HG02938 (cell line): ENCODE data around the gene CTRB1.
"Not testable (repeated sequence)": the region's sequence is repeated elsewhere in the genome, so short reads cannot be mapped to it uniquely, and the experiment has no call there.

Experiments
- ATAC-seq: cut with Tn5 transposase; IDR thresholded peaks from one replicate; pipeline ENCODE4 v1.9.1; 2021; ENCODE audit warnings: mild to moderate bottlenecking, moderate library complexity; ENCODE audit not compliant: unreplicated experiment

CTRB1 gene

DNA sequence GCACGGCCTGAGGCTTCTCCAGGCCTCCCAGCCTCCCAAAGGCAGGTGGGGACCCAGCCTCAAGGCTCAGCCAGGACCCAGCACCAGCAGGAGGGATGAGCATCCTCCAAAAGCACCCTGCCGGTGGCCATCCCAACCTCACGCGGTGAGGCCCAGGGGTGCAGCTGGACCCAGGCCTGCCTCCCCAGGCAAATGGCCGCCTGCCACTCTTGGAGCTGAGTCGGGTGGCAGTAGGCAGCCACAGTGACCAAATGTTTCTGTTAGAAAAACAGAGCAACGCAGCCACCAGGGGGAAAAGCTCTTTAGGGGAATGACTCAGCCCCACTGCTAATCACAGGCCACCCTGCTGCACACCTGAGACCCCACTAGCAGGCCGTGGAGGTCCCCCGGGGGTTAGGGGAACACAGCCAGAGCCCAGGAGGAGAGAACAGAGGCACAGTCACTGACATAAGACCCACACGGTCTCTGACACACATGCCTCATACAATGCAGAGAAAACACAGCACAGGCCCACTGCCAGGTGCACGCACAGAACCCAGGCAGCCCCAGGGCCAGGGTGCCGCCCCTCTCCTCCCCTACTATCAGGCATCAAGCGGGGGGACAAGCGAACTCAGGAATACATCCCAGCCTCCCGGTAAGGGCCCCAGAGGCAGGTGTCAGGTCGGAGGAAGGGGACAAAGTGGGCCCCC lies 20.2 kb downstream of the CTRB1 start:
- ATAC-seq: no peak

- ATAC-seq: no peak
Measured at GRCh38 chr16:75239542-75240122, 20.8 kb downstream of the CTRB1 start.

- not testable (repeated sequence) for ATAC-seq
Measured at GRCh38 chr16:75240633-75241032, 21.8 kb downstream of the CTRB1 start.

- ATAC-seq: no peak
Measured at GRCh38 chr16:75241412-75241811, 22.6 kb downstream of the CTRB1 start.

DNA sequence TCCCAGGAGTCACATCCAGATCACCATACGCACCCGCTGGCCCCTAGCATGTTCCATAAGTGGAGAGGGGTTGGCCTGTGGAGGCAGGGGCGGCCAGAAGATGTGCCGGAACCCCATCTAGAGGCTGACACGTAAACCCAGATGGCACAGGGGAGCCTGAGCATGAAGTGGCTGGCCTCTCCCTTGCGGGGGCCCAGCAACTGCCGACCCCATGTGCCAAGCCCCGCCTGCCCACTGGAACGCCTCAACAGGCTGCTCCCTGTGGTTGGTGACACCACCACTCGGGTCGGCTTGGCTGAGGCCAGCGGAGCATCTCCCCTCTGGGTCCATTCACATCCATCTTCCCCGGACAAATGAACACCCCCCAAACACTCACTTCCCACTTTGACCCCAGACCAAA lies 23.2 kb downstream of the CTRB1 start:
- ATAC-seq: no peak

- not testable (repeated sequence) for ATAC-seq
Measured at GRCh38 chr16:75242436-75243078, 23.8 kb downstream of the CTRB1 start.

DNA sequence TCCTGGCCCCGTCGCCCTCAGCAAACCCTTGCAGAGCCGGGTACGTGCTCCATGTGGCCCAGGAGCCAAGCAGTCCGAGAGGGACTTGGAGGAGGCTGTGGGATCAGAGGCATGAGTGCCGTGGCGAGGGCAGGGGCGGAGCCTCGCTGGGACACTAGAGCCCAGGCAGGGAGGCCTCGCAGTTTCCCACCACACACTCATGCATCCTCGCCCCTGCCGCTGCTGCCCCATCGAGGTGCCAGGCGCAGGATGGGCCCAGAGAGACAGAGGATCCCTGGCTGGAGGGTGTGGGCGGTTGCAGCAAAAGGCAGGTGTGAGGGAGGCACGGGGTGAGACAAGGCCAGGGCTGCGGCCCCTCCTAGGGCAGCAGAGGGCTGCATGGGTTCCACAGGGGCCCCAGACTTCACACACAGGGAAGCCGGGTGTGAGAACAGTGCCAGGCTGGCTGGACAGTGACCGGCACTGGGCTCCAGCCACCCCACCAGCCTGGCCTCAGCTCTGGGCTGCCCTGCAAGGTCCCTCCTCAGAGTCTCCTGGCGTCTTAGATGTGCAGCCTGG lies 25.0 kb downstream of the CTRB1 start:
- no peak for ATAC-seq

DNA sequence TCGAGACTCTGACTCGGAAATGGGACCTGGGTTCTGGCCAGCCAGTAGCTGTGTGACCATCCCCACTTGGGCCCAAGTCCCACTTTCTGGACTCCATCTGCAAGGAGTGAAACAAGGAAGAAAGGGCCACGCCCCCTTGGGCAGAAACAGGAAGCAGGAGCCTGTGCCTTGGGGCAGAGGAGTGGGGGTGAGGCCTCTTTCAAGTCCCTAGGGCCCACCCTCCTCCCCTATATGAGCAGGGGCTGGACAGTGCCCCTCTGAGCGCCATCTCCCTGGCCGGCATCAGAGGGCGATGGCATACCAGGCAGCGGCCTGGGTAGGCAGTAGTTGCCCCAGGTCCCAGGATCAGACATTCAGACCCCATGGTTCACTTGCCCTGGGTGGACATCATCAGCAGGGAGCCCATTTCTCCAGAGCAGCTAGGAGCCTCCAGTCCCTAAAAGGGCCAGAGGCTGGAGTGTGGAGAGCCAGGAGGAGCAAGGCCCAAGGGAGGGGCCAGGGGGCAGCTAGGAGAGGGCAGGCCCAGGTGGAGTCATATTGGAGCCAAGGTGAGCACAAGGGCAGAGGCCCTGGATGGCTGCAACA lies 25.5 kb downstream of the CTRB1 start:
- ATAC-seq: no peak

GRCh38 chr16:75244844-75245758 lies 26.3 kb downstream of the CTRB1 start:
- no peak for ATAC-seq

DNA sequence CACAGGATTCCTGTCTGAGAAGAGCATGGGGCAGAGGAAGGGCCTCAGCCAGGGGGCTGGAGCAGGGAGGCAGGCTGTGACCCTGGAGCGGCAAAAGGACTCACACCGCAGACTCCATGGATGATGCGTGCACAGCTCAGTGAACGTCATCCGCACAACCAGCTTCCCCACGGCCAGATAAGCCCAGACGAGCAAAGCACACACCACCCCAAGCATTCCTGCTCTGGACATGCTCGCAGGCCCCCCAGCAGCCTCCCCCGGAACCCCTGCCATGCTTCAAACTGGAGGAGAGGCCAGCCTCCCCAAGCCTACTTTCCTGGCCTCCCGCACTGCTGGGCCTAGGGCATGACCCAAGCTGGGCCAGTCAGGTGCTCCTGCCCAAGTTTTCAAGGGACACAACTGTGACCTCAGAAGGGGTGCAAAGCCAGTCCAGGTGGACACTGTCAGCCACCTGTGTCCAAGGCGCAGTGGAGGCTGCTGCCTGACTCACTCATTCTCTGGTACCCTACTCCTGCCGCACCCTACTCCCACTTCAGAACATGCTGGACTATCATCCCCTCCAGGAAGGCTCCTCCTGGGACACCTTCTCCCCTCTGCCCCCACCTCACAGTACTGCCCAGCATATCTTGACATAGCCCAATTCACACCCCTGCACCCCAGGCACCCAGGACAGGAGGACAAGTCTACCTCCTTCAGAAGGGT lies 27.9 kb downstream of the CTRB1 start:
- no peak for ATAC-seq

- ATAC-seq: no peak
Measured at GRCh38 chr16:75247249-75247648, 28.5 kb downstream of the CTRB1 start.

DNA sequence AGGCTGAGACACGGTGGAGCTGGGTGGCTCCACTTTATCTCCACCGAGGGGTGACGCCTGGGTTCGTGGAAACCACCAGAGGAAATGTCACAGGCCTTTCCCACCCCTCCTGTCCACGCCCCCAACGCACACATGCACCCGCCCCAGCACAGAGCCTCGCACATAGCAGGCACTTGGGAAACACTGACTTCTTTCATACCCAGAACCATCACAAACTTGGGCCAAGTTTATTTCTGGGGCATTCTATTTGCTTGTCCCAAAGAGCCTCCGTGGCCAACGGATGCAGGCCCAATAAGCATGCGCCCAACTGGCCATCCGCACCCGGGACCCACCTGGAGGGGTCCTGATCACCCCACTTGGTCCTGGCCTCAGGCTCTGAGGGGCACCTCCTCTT lies 29.4 kb downstream of the CTRB1 start:
- ATAC-seq: no peak

DNA sequence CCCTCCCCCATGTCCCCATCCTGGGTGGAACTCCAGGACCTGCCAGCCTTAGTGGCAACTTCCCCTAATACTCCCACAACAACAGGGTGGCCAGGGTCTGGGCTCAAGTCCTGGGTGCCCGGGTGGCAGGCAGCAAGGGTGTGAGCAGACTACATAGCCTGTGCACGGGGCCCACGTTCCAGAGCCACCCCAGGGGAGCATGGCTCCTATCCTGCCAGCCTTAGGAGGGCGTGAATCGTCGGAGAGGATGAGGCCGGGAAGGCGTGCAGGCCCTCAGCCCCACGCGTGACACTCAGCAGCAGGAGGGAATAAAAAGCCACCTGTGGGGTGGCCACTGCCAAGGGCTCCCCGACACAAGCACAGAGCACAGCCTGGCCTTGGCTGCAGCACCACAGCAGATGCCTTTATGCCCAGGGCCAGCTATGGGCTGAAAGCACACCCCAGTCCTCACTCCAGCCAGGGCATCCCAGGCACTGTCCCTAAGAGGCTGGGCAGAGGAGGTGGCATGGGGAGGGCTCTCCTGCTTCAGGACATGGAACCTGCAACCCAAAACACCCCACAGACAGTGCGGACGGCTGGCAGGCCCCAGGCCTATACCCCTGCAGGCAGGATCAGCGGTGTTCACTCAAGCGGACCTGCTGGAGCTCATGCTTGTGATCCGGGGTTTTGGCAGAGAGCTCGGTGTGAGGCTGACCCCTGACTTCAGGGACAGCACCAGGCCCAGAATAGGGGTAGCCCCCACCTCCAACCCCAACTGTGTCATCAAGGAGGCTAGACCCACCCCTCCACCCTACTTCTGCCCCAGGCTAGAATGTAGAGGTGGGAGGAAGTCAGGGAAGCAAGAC lies 30.0 kb downstream of the CTRB1 start:
- no peak for ATAC-seq

DNA sequence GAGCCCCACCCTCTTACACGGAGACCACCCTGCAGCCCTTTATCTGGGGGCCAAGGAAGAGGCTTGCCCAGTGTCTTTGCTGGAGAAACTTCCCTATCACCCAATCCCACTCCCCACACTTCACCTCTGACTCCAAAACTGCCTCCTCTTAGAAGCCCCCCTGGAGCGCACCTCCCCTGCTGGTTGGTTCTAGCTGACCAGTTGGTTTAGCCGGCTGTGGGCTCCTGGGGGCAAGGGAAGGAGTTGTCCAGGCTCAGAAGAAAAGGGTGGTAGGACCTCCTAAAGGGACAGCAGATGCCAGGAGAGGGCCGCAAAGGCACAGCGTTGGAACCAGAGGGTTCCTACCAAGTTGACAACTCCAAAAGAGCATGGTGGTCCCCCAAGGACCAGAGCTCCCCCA lies 30.7 kb downstream of the CTRB1 start:
- ATAC-seq: no peak

- ATAC-seq: no peak
Measured at GRCh38 chr16:75250089-75250808, 31.5 kb downstream of the CTRB1 start.

DNA sequence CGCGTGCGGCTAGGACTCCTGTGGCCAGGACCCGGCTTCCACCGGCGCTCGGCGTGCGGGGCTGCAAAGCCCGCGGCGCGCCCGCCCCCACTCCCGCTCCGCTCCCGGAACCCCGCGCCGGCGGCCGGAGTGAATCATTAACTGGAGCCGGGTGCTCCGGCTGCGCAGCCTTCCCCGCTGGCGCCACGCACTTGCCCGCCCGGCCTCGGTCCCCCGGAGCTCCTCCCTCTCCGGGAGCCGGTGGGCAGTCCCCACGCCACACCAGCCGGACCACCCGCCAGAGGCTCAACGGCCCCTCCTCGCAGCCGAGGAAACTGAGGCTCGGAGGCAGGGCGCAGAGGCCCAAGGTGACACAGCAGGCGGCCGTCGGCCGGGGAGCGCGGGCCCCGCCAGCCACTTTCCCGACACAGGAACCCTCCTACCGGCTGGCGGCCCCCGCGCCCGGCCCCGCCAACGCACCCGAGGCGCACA lies 32.1 kb downstream of the CTRB1 start:
- ATAC-seq: peak; percentile 33

GRCh38 chr16:75251280-75252048 lies 32.7 kb downstream of the CTRB1 start, which contains the start of gene BCAR1:
Gene BCAR1 (minus strand): TSS chr16:75251624. CDS start chr16:75251482, 142 bp downstream.
- ATAC-seq: peak; percentile 65
